ENCODE measurements around the gene STRA6.

- TF ChIP-seq, protein P1, sequence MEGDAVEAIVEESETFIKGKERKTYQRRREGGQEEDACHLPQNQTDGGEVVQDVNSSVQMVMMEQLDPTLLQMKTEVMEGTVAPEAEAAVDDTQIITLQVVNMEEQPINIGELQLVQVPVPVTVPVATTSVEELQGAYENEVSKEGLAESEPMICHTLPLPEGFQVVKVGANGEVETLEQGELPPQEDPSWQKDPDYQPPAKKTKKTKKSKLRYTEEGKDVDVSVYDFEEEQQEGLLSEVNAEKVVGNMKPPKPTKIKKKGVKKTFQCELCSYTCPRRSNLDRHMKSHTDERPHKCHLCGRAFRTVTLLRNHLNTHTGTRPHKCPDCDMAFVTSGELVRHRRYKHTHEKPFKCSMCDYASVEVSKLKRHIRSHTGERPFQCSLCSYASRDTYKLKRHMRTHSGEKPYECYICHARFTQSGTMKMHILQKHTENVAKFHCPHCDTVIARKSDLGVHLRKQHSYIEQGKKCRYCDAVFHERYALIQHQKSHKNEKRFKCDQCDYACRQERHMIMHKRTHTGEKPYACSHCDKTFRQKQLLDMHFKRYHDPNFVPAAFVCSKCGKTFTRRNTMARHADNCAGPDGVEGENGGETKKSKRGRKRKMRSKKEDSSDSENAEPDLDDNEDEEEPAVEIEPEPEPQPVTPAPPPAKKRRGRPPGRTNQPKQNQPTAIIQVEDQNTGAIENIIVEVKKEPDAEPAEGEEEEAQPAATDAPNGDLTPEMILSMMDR (IDR thresholded peaks at IDR 0.05), result no peak
- no peak for TF ChIP-seq EZH2 (IDR thresholded peaks at IDR 0.05; ENCODE audit: borderline replicate concordance, insufficient read depth, low read depth, low read length, poor library complexity, severe bottlenecking)
These were observed 71.5 kb downstream of the STRA6 start for GRCh38 chr15:74130849-74131627.
